DND-41 (cell line): ENCODE results near the gene MAPK1.
A peak's percentile ranks its signal among the peaks of the same experiment; 100 is the strongest.
"Not testable (repeated sequence)": the region's sequence is repeated elsewhere in the genome, so short reads cannot be mapped to it uniquely, and the experiment has no call there.

Experiments
- ATAC-seq: fragments of 200-7000 bp; cut with Tn5 transposase; 3 replicates; pipeline ENCODE4 v1.9.1; 2021; ENCODE audit warnings: low read depth; ENCODE audit not compliant: insufficient read depth
- DNase-seq: peaks from one replicate; pipeline ENCODE4 v3.0.0-alpha.2; 2020
- H2AFZ ChIP-seq: 2 replicates; pipeline ENCODE4 v1.6.0; 2012; ENCODE audit warnings: low read depth, low read length
- H3K27ac ChIP-seq: 2 replicates; pipeline ENCODE4 v1.5.1; 2012; ENCODE audit warnings: low read length, inconsistent platforms
- H3K27me3 ChIP-seq: fragments of 200-600 bp; sonication (generic); 2 replicates; pipeline ENCODE4 v1.6.0; 2012; ENCODE audit warnings: low read length, mild to moderate bottlenecking, inconsistent platforms; ENCODE audit not compliant: insufficient read depth, poor library complexity
- H3K36me3 ChIP-seq: 2 replicates; pipeline ENCODE4 v1.5.1; 2012; ENCODE audit warnings: low read length, inconsistent platforms; ENCODE audit not compliant: insufficient read depth
- H3K4me1 ChIP-seq: 2 replicates; pipeline ENCODE4 v1.5.1; 2012; ENCODE audit warnings: mild to moderate bottlenecking, low read length; ENCODE audit not compliant: insufficient read depth
- H3K4me2 ChIP-seq: 2 replicates; pipeline ENCODE4 v1.6.0; 2012; ENCODE audit warnings: mild to moderate bottlenecking, moderate library complexity, low read length, inconsistent platforms; ENCODE audit not compliant: insufficient read depth
- H3K4me3 ChIP-seq, 2 experiments: fragments of 200-600 bp in 1 of 2; shearing (Covaris generic) in 1 of 2; 2 replicates each; pipeline ENCODE4 v1.5.1; 2012 to 2016; ENCODE audit warnings: inconsistent platforms in 2 of 2, low read length in 2 of 2, mild to moderate bottlenecking in 2 of 2, low read depth in 1 of 2, moderate library complexity in 1 of 2
- H3K79me2 ChIP-seq: 2 replicates; pipeline ENCODE4 v1.6.0; 2012; ENCODE audit warnings: low read length, inconsistent platforms; ENCODE audit not compliant: insufficient read depth
- H3K9ac ChIP-seq: 2 replicates; pipeline ENCODE4 v1.6.0; 2012; ENCODE audit warnings: low read depth, mild to moderate bottlenecking, inconsistent platforms, low read length, moderate library complexity
- H3K9me3 ChIP-seq: 2 replicates; pipeline ENCODE4 v1.5.1; 2012; ENCODE audit warnings: low read length, moderate library complexity, mild to moderate bottlenecking, inconsistent platforms; ENCODE audit not compliant: insufficient read depth, severe bottlenecking
- H4K20me1 ChIP-seq: 2 replicates; pipeline ENCODE4 v1.6.0; 2012; ENCODE audit warnings: low read length; ENCODE audit not compliant: insufficient read depth
- EZH2 ChIP-seq: IDR thresholded peaks from 3 replicates; pipeline ENCODE4 v1.6.1; 2012; ENCODE audit warnings: borderline replicate concordance, low read depth, mild to moderate bottlenecking, moderate library complexity, low read length, inconsistent platforms; ENCODE audit not compliant: severe bottlenecking
- TF ChIP-seq, protein P1 (sequence below): IDR thresholded peaks from 2 replicates; pipeline ENCODE4 v1.5.1; 2012; ENCODE audit warnings: borderline replicate concordance, low read length, moderate library complexity, mild to moderate bottlenecking; ENCODE audit not compliant: poor library complexity, severe bottlenecking; ENCODE audit errors: extremely low read depth

MAPK1 gene

DNA sequence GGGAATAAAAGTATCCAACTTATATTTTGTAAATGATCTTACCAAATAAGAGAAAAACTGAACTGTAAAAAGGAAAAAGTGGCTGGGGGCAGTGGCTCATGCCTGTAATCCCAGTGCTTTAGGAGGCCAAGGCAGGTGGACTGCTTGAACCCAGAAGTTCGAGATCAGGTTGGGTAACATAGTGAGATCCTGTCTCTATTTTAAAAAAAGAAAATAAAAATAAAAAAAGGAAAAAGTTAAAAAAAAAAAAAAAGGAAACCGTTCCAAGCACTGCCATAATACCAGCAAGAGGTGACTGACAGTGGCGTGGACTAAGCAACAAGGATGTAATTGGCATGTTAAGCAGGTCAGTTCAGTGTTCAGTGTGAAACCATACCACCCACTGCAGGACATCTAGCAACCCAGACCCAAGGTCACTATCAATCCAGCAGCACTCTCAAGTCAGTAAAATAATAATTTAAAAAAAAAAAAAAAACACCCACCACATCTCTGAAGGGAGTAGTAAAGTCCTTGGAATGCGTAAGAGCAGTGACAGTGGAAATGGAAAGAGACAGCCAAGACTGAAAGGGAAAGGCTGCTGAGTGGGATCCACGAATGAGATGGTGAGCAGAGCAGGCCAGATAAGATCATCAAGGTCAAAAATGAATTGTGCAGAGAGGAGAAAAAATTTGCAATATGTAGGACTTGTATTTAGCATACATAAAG, 43.6 kb downstream of the MAPK1 start:
- Histone ChIP-seq H3K4me1 (peaks cover 2% of the 10 kb centered on the region; the same call in 1 of the 2 replicates), H3K9ac (no peak overlapping the region), H3K4me2 (no peak overlapping the region), H3K27me3 (no peaks in the 10 kb centered on the region), H3K9me3 (no peaks in the 10 kb centered on the region), H4K20me1 (peaks cover 81% of the 10 kb centered on the region), H3K27ac (no peak overlapping the region), H3K79me2 (peaks cover 99% of the 10 kb centered on the region), H3K36me3 (no peaks in the 10 kb centered on the region), H2AFZ (no peak overlapping the region), H3K4me3 (no peak overlapping the region)
- DNase-seq: no peak
- TF ChIP-seq EZH2: no peak
- TF ChIP-seq, protein P1, sequence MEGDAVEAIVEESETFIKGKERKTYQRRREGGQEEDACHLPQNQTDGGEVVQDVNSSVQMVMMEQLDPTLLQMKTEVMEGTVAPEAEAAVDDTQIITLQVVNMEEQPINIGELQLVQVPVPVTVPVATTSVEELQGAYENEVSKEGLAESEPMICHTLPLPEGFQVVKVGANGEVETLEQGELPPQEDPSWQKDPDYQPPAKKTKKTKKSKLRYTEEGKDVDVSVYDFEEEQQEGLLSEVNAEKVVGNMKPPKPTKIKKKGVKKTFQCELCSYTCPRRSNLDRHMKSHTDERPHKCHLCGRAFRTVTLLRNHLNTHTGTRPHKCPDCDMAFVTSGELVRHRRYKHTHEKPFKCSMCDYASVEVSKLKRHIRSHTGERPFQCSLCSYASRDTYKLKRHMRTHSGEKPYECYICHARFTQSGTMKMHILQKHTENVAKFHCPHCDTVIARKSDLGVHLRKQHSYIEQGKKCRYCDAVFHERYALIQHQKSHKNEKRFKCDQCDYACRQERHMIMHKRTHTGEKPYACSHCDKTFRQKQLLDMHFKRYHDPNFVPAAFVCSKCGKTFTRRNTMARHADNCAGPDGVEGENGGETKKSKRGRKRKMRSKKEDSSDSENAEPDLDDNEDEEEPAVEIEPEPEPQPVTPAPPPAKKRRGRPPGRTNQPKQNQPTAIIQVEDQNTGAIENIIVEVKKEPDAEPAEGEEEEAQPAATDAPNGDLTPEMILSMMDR: no peak
- no peak for ATAC-seq

GRCh38 chr22:21819183-21819770, 48.2 kb downstream of the MAPK1 start:
- Histone ChIP-seq H3K79me2 (peaks cover 99% of the 10 kb centered on the region), H3K9ac (no peak overlapping the region), H3K4me3 (no peak overlapping the region), H3K36me3 (0 out of 2 replicates have a peak, but pooled peaks cover 4% of the 10 kb centered on the region), H3K9me3 (no peaks in the 10 kb centered on the region), H3K4me2 (no peak overlapping the region), H2AFZ (no peak overlapping the region), H3K4me1 (peaks cover 28% of the 10 kb centered on the region), H4K20me1 (peaks cover 79% of the 10 kb centered on the region), H3K27me3 (no peaks in the 10 kb centered on the region), H3K27ac (no peak overlapping the region)
- no peak for DNase-seq
- TF ChIP-seq, protein P1: no peak
- TF ChIP-seq EZH2: no peak
- no peak for ATAC-seq

- Histone ChIP-seq H2AFZ (no peak overlapping the region), H3K9ac (no peak overlapping the region), H3K27ac (no peak overlapping the region), H3K79me2 (peaks cover 99% of the 10 kb centered on the region), H4K20me1 (peaks cover 80% of the 10 kb centered on the region), H3K36me3 (0 out of 2 replicates have a peak, but pooled peaks cover 4% of the 10 kb centered on the region), H3K4me1 (peaks cover 28% of the 10 kb centered on the region), H3K27me3 (no peaks in the 10 kb centered on the region), H3K4me3 (no peak overlapping the region), H3K9me3 (no peaks in the 10 kb centered on the region), H3K4me2 (no peak overlapping the region)
- no peak for TF ChIP-seq EZH2
- TF ChIP-seq, protein P1: no peak
- no peak for DNase-seq
- no peak for ATAC-seq
These were observed 48.8 kb downstream of the MAPK1 start for GRCh38 chr22:21818487-21819182.

DNA sequence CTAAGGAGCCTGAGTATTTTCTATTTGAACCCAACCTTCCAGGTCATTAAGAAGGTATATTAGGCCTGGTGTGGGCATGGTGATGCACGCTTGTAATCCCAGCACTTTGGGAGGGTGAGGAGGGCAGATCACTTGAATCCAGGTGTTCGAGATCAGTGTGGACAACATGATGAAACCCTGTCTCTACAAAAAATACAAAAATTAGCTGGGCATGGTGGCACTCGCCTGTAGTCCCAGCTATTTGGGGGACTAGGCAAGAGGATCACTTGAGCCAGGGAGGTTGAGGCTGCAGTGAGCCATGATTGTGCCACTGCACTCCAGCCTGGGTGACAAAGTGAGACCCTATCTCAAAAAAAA, 50.0 kb downstream of the MAPK1 start:
- Histone ChIP-seq H3K4me1 (peaks cover 28% of the 10 kb centered on the region), H3K27ac (peak overlapping the region; percentile 13), H3K79me2 (peaks cover 98% of the 10 kb centered on the region), H4K20me1 (peaks cover 81% of the 10 kb centered on the region)
- H3K9me3 ChIP-seq, H2AFZ ChIP-seq, H3K4me2 ChIP-seq, H3K4me3 ChIP-seq, H3K9ac ChIP-seq, ATAC-seq, DNase-seq, H3K36me3 ChIP-seq, H3K27me3 ChIP-seq: not testable (repeated sequence)
